GM18526 (cell line): ENCODE measurements around the gene SDE2.

Source experiments
- POLR2A ChIP-seq: IDR thresholded peaks from 3 replicates; pipeline ENCODE4 v1.6.1; 2011; ENCODE audit not compliant: insufficient read length; ENCODE audit errors: extremely low read depth

SDE2 gene

GRCh38 chr1:225999227-225999911, at the start of gene SDE2:
TSS of gene SDE2 (minus strand) at chr1:225999343. CDS start at chr1:225999312, 31 bp downstream.
- peak; percentile 99 for TF ChIP-seq POLR2A

GRCh38 chr1:226048886-226049285, 49.7 kb upstream of the SDE2 start:
- TF ChIP-seq POLR2A, result no peak

GRCh38 chr1:226047495-226047894, 48.4 kb upstream of the SDE2 start:
- no peak for TF ChIP-seq POLR2A

GRCh38 chr1:226046240-226046639, 47.1 kb upstream of the SDE2 start:
- no peak for TF ChIP-seq POLR2A

- TF ChIP-seq POLR2A, result no peak
Measured at GRCh38 chr1:226044514-226045101, 45.5 kb upstream of the SDE2 start.

GRCh38 chr1:226041419-226041818, 42.3 kb upstream of the SDE2 start:
- no peak for TF ChIP-seq POLR2A

GRCh38 chr1:226038661-226039060, 39.5 kb upstream of the SDE2 start:
- no peak for TF ChIP-seq POLR2A

GRCh38 chr1:226035915-226036314, 36.8 kb upstream of the SDE2 start:
- TF ChIP-seq POLR2A, result no peak

GRCh38 chr1:226034482-226034881, 35.3 kb upstream of the SDE2 start:
- TF ChIP-seq POLR2A, result no peak

- no peak for TF ChIP-seq POLR2A
Measured at GRCh38 chr1:226033991-226034390, 34.8 kb upstream of the SDE2 start.

- TF ChIP-seq POLR2A, result no peak
Measured at GRCh38 chr1:226033582-226033981, 34.4 kb upstream of the SDE2 start.

GRCh38 chr1:226029568-226030225, 30.6 kb upstream of the SDE2 start:
- TF ChIP-seq POLR2A, result no peak

- TF ChIP-seq POLR2A, result no peak
Measured at GRCh38 chr1:226029093-226029496, 30.0 kb upstream of the SDE2 start.

- no peak for TF ChIP-seq POLR2A
Measured at GRCh38 chr1:226027538-226028217, 28.5 kb upstream of the SDE2 start.

GRCh38 chr1:226026833-226027232, 27.7 kb upstream of the SDE2 start:
- no peak for TF ChIP-seq POLR2A

GRCh38 chr1:226023735-226024134, 24.6 kb upstream of the SDE2 start:
- TF ChIP-seq POLR2A, result no peak
